Lower lobe of right lung (tissue), 2 donors: ENCODE data around the gene CWC27. TPM values are rescaled to one million over a fixed set of nuclear protein-coding genes. Genes with fewer than 3 reads are reported as not detected.

Experiments
- ATAC-seq, 2 donors: fragments of 200-7000 bp; cut with Tn5 transposase; one replicate each; pipeline ENCODE4 v1.9.1; 2020 to 2022; ENCODE audit warnings: mild to moderate bottlenecking in 2 of 2, moderate library complexity in 2 of 2
- DNase-seq: peaks from one replicate; pipeline ENCODE4 v3.0.0-alpha.2; 2020
- H3K27ac ChIP-seq: fragments of 200-600 bp; one replicate; pipeline ENCODE4 v1.8.0; 2022
- H3K27me3 ChIP-seq: fragments of 200-600 bp; one replicate; pipeline ENCODE4 v1.8.0; 2022; ENCODE audit warnings: low read depth
- H3K36me3 ChIP-seq: fragments of 200-600 bp; one replicate; pipeline ENCODE4 v1.8.0; 2022; ENCODE audit warnings: mild to moderate bottlenecking
- H3K4me1 ChIP-seq: fragments of 200-600 bp; one replicate; pipeline ENCODE4 v1.8.0; 2022
- H3K4me3 ChIP-seq: fragments of 200-600 bp; one replicate; pipeline ENCODE4 v1.8.0; 2022; ENCODE audit warnings: mild to moderate bottlenecking
- H3K9me3 ChIP-seq: fragments of 200-600 bp; one replicate; pipeline ENCODE4 v1.8.0; 2022
- intact Hi-C: fragments of 100-400 bp; cut with DNase I; formaldehyde crosslinking; loops from one replicate; pipeline ENCODE4 v1.11.0; 2022
- total RNA-seq: library from RNA; stranded (reverse); fragmentation: NEBNext Ultra II Directional; extraction: Animal tissue kit (Norgen Biotek cat#: 25700); gene quantifications from one replicate; pipeline ENCODE4 v1.2.1, GENCODE V29; 2021
- TF ChIP-seq, protein P1 (sequence below): fragments of 200-600 bp; IDR thresholded peaks from one replicate; pipeline ENCODE4 v1.8.0; 2022; ENCODE audit warnings: antibody characterized with exemption, mild to moderate bottlenecking
- donor health status: DM: no; HTN: yes; CAD: no; lungs with severe emphysema.

CWC27 gene
- total RNA-seq, 1 donor from 2014 or later = 17.3 TPM

DNA sequence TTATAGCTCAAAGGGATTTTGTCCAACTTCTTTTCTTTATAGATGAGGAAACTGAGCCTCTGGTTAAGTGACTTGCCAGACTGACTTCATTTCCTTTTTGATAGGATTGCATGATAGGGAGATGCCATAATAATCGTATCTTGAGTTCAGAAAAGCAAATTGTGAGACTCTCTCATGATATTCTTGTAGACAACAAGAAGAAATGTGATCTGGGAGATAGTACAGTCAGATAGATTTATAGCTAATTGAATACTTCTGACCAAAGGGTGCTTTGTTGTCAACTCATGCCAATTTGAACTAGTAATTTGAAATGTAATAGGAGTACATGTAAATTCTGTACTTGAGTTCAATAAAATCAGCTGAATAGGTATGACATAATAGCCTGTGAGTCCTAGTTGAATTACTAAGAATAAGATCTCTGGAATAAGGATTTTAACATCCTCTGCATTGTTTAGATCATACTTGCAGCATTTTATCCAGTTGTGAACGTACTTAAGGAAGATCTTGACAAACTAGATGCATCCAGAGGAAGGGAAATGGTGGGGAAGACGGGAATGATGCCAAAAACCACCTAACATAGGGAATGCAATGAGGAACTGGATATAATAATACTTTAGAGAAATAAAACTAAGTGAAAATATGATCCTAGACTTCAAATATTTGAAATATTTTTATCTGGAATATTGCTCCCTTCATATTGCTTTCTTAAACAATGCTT lies 25.5 kb downstream of the CWC27 start:
- Histone ChIP-seq H3K9me3 (no peaks in the 10 kb centered on the region), H3K36me3 (no peaks in the 10 kb centered on the region), H3K27me3 (no peaks in the 10 kb centered on the region), H3K4me3 (no peak overlapping the region), H3K4me1 (no peaks in the 10 kb centered on the region), H3K27ac (no peak overlapping the region)
- TF ChIP-seq, protein P1, sequence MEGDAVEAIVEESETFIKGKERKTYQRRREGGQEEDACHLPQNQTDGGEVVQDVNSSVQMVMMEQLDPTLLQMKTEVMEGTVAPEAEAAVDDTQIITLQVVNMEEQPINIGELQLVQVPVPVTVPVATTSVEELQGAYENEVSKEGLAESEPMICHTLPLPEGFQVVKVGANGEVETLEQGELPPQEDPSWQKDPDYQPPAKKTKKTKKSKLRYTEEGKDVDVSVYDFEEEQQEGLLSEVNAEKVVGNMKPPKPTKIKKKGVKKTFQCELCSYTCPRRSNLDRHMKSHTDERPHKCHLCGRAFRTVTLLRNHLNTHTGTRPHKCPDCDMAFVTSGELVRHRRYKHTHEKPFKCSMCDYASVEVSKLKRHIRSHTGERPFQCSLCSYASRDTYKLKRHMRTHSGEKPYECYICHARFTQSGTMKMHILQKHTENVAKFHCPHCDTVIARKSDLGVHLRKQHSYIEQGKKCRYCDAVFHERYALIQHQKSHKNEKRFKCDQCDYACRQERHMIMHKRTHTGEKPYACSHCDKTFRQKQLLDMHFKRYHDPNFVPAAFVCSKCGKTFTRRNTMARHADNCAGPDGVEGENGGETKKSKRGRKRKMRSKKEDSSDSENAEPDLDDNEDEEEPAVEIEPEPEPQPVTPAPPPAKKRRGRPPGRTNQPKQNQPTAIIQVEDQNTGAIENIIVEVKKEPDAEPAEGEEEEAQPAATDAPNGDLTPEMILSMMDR = no peak
- intact Hi-C loops = no loop called here
- DNase-seq (no peak), ATAC-seq (no peak)

- no peak for DNase-seq
- H3K36me3 ChIP-seq = peaks cover 10% of the 10 kb centered on the region
- H3K27me3 ChIP-seq = no peaks in the 10 kb centered on the region
- H3K4me3 ChIP-seq = no peak overlapping the region
- no peaks in the 10 kb centered on the region for H3K9me3 ChIP-seq
- no peak for ATAC-seq
- intact Hi-C loops = no loop called here
- TF ChIP-seq, protein P1 = no peak
- no peak overlapping the region for H3K27ac ChIP-seq
- no peaks in the 10 kb centered on the region for H3K4me1 ChIP-seq
Measured at GRCh38 chr5:64796301-64796700, 27.6 kb downstream of the CWC27 start.

DNA sequence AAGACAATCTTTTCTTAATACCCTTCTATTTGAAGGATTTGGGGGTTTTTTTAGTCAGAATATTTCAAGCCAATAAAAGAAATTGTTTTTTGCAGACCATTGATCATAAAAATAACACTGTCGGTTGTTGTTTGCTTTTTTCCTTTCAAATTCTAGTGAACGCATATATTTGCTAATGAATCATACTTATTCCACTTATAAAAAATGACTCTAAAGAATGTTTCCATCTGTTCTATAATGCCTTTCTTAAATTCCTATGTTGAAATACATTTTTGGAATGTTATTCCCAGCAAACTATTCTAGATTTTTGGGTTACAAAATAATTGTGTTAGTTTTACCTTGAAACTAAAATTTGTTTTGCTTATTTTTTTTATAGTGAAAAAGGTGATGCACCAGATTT lies 32.2 kb downstream of the CWC27 start:
- intact Hi-C loops = no loop called here

DNA sequence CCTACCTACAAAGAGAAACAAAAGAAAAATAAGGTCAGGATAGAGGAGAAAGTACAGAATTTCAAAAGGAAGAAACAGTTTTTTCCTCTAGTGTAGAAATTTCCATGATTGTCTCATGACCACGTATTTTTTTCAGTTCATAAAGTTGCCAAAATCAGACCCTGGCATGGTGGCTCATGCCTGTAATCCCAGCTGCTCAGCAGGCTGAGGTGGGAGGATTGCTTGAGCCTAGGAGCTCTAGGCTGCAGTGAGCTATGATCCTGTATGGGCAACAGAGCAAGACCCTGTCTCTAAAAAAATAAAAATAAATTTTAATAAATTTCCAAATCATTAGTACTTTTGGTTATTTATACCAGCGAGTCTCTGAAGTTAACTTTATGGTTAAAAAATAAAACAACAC lies 37.8 kb downstream of the CWC27 start:
- TF ChIP-seq, protein P1 = no peak
- H3K27ac ChIP-seq = no peak overlapping the region
- no peak overlapping the region for H3K4me3 ChIP-seq
- H3K9me3 ChIP-seq = no peaks in the 10 kb centered on the region
- intact Hi-C loops = no loop called here
- no peak for DNase-seq
- ATAC-seq = no peak
- no peaks in the 10 kb centered on the region for H3K27me3 ChIP-seq
- H3K4me1 ChIP-seq = no peaks in the 10 kb centered on the region
- H3K36me3 ChIP-seq = peaks cover 50% of the 10 kb centered on the region

More for the DNA sequence above, 32.2 kb downstream of the CWC27 start:
- Histone ChIP-seq H3K9me3 (no peaks in the 10 kb centered on the region), H3K4me1 (no peaks in the 10 kb centered on the region), H3K27ac (no peak overlapping the region), H3K4me3 (no peak overlapping the region), H3K27me3 (no peaks in the 10 kb centered on the region), H3K36me3 (peaks cover 50% of the 10 kb centered on the region)
- ATAC-seq = no peak
- TF ChIP-seq, protein P1 = no peak
- DNase-seq = no peak

- TF ChIP-seq, protein P1 = no peak
- ATAC-seq (peak; percentile 76 to 96), DNase-seq (no peak)
- H3K27ac ChIP-seq = peak overlapping the region; percentile 10
- H3K27me3 ChIP-seq = no peaks in the 10 kb centered on the region
- H3K36me3 ChIP-seq = peaks cover 42% of the 10 kb centered on the region
- H3K9me3 ChIP-seq = no peaks in the 10 kb centered on the region
- no peak overlapping the region for H3K4me3 ChIP-seq
- H3K4me1 ChIP-seq = peaks cover 1% of the 10 kb centered on the region
- intact Hi-C loops = no loop called here
Measured at GRCh38 chr5:64807520-64807919, 38.8 kb downstream of the CWC27 start.
